WERI-Rb-1 (cell line): ENCODE measurements around the gene GOLGA6L2.

Experiments used
- DNase-seq: peaks from one replicate; pipeline ENCODE4 v3.0.0-alpha.2; 2020
- H3K27ac ChIP-seq: fragments of 250-450 bp; sonication (Bioruptor Pico); 2 replicates; pipeline ENCODE4 v1.5.1; 2020; ENCODE audit warnings: mild to moderate bottlenecking, moderate library complexity
- H3K27me3 ChIP-seq: fragments of 250-450 bp; sonication (Bioruptor Pico); 2 replicates; pipeline ENCODE4 v1.5.1; 2021; ENCODE audit warnings: mild to moderate bottlenecking, low read depth, moderate library complexity; ENCODE audit not compliant: insufficient read depth, severe bottlenecking
- H3K36me3 ChIP-seq: fragments of 250-450 bp; sonication (Bioruptor Pico); 2 replicates; pipeline ENCODE4 v1.5.1; 2020; ENCODE audit warnings: mild to moderate bottlenecking, moderate library complexity
- H3K4me3 ChIP-seq: 2 replicates; pipeline ENCODE4 v1.5.1; 2011; ENCODE audit warnings: low read depth, mild to moderate bottlenecking, control low read depth, low read length
- H3K9me3 ChIP-seq: fragments of 250-450 bp; sonication (Bioruptor Pico); 2 replicates; pipeline ENCODE4 v1.5.1; 2021; ENCODE audit warnings: mild to moderate bottlenecking, moderate library complexity; ENCODE audit not compliant: severe bottlenecking
- CTCF ChIP-seq: IDR thresholded peaks from 2 replicates; pipeline ENCODE4 v1.5.1; 2011; ENCODE audit warnings: low read depth, mild to moderate bottlenecking, control low read depth, inconsistent platforms, low read length

GOLGA6L2 gene, protein sequence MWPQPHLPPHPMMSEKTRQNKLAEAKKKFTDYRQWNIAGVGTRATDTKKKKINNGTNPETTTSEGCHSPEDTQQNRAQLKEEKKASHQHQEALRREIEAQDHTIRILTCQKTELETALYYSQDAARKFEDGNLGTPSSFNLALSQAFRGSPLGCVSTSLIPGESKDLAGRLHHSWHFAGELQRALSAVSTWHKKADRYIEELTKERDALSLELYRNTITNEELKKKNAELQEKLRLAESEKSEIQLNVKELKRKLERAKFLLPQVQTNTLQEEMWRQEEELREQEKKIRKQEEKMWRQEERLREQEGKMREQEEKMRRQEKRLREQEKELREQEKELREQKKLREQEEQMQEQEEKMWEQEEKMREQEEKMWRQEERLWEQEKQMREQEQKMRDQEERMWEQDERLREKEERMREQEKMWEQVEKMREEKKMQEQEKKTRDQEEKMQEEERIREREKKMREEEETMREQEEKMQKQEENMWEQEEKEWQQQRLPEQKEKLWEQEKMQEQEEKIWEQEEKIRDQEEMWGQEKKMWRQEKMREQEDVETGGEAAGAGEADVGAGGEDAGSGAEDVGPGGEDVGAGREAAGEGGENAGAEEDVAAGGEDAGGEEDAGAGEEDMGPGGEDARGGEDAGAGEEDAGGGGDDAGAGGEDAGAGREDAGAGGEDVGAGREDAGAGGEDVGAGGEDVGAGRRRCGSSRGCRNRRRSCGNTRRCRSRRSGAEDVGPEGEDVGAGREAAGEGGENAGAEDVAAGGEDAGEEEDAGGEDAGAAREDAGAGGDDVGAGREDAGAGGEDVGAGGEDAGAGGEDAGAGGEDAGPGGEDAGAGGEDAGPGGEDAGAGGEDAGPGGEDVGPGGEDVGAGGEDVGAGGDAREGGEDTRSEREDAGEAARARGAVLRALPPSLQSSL

DNA sequence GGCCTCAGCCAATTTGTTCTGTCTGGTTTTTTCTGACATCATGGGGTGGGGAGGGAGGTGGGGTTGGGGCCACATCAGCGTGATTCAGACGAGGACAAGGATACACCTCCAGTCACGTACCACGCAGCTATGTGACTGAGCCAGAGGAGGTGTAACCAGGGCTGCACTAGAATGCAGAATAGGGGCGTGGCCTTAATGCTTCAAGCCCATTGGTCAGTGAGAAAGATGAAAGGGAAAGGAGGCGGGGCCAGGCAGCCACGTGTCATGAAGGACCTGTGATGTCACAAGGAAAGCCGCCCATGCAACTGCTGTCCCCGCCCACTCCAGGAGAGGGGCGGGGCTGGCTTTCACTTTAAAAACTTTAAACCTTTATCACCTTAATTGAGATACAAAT is at the start of gene GOLGA6L2:
GOLGA6L2 (minus strand) TSS at position 137 of the 394 bp plus-strand sequence; CDS start at position 75, 62 bp downstream.
- Histone ChIP-seq H3K9me3 (no peaks in the 10 kb centered on the region), H3K27me3 (no peaks in the 10 kb centered on the region), H3K36me3 (no peaks in the 10 kb centered on the region), H3K4me3 (no peak within 1 kb of the TSS), H3K27ac (no peak within 1 kb of the TSS)
- no peak for TF ChIP-seq CTCF
- DNase-seq: peak; percentile 8

- no peak for TF ChIP-seq CTCF
- Histone ChIP-seq H3K27me3 (peaks cover 6% of the 10 kb centered on the region), H3K36me3 (no peaks in the 10 kb centered on the region), H3K9me3 (no peaks in the 10 kb centered on the region), H3K4me3 (no peak overlapping the region), H3K27ac (no peak overlapping the region)
- no peak for DNase-seq
Measured at GRCh38 chr15:23484870-23485269, 37.8 kb upstream of the GOLGA6L2 start.

GRCh38 chr15:23483821-23484299 is 36.8 kb upstream of the GOLGA6L2 start:
- Histone ChIP-seq H3K36me3 (no peaks in the 10 kb centered on the region), H3K27ac (no peak overlapping the region), H3K27me3 (peaks cover 5% of the 10 kb centered on the region), H3K9me3 (no peaks in the 10 kb centered on the region), H3K4me3 (no peak overlapping the region)
- DNase-seq: no peak
- TF ChIP-seq CTCF: no peak

GRCh38 chr15:23482764-23483489 is 35.9 kb upstream of the GOLGA6L2 start:
- no peak for TF ChIP-seq CTCF
- no peak overlapping the region for H3K27ac ChIP-seq
- no peak overlapping the region for H3K4me3 ChIP-seq
- H3K9me3 ChIP-seq: no peaks in the 10 kb centered on the region
- no peaks in the 10 kb centered on the region for H3K36me3 ChIP-seq
- peaks cover 3% of the 10 kb centered on the region for H3K27me3 ChIP-seq
- no peak for DNase-seq

- peaks cover 3% of the 10 kb centered on the region for H3K27me3 ChIP-seq
- no peak overlapping the region for H3K27ac ChIP-seq
- TF ChIP-seq CTCF: no peak
- no peak overlapping the region for H3K4me3 ChIP-seq
- H3K9me3 ChIP-seq: no peaks in the 10 kb centered on the region
- no peaks in the 10 kb centered on the region for H3K36me3 ChIP-seq
- no peak for DNase-seq
Measured at GRCh38 chr15:23482228-23482627, 35.2 kb upstream of the GOLGA6L2 start.
